TTC549 (cell line): ENCODE results near the gene TSSK6.
"Not testable (repeated sequence)": the region's sequence is repeated elsewhere in the genome, so short reads cannot be mapped to it uniquely, and the experiment has no call there.

ENCODE experiments used
- FAIRE-seq: peaks from 2 replicates; lab custom pipeline; 2012; peaks lifted over from hg19 to GRCh38; lab: Jason Lieb, UNC

The TSSK6 gene

GRCh38 chr19:19487077-19487949, 28.0 kb downstream of the TSSK6 start:
- no peak for FAIRE-seq

- FAIRE-seq: no peak
These were observed 28.8 kb downstream of the TSSK6 start for GRCh38 chr19:19486343-19487076.

- FAIRE-seq: no peak
These were observed 29.4 kb downstream of the TSSK6 start for GRCh38 chr19:19485998-19486290.

DNA sequence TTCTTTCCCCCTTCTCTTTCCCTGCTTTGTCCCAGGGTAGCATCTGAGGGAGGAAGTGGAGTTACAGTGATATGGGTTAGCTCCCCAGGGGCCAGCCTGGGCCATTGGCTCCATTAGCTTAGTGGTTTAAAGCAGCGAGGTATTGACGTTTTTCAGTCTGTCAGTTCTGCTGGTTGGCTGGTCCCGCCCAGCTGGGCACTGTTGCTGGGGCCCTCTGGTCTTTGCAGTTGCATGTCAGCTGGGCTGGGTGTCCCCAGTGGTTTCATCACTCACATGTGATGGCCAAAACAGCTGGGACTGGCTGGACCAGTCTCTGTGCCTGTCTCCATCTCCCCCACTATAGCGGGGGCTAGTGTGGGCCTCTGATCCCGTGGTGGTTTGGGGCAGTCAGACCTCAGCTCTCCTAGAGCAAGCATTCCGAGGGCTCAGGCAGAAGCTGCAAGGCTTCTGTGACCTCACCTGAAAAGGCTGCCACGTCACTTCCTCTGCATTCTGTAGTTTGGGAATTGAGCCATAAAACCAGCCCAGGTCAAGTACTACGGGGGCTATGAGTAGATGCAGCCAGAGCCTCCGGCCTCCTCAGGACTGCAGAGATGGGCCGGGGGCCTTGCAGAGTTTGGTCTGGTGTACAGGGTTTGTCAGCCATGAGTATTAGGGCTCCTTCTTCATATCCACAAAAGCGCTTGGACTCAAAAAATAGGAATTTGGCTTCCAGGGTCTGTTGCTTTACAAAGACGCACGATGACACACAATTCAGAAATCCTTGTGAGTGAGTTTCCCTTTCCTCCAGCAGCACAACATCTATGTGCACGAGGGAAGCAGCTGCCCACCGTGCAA, 30.0 kb downstream of the TSSK6 start:
- FAIRE-seq: no peak

- no peak for FAIRE-seq
These were observed 32.3 kb downstream of the TSSK6 start for GRCh38 chr19:19482809-19483596.

- FAIRE-seq: no peak
These were observed 34.7 kb downstream of the TSSK6 start for GRCh38 chr19:19480688-19481087.

DNA sequence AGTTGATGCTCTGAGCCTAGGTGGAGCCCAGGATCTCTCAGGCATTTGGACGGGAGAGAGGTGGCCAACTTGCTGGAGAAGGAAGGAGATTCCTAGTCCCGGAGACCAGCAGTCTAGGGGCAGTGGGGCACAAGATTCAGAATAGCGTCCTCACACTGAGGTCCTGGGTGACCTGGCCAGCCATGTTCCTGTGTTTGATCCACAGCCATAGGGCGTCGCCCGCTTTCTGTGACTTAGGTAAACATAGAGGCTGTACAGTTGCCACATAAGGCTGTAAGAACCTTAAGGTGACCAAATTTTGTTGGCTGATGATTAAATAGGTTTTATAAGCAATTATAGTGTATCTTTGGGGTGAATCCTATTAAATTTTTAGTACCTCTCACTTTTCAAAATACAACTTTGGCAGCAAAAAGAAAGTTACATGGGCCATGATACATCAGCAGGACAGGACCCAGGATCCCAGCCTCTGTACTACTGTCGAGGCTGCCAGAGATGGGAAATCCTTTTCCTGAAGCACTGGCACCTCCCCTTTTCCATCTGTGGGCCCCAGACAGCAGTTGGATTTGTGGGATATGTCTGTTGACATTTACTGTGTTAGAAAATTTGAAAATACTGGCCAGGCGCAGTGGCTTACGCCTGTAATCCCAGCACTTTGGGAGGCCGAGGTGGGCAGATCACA, 37.5 kb downstream of the TSSK6 start:
- no peak for FAIRE-seq

GRCh38 chr19:19475849-19476828, 39.2 kb downstream of the TSSK6 start:
- no peak for FAIRE-seq

GRCh38 chr19:19475015-19475765, 40.2 kb downstream of the TSSK6 start:
- FAIRE-seq: no peak

- not testable (repeated sequence) for FAIRE-seq
These were observed 43.2 kb downstream of the TSSK6 start for GRCh38 chr19:19472106-19472505.

DNA sequence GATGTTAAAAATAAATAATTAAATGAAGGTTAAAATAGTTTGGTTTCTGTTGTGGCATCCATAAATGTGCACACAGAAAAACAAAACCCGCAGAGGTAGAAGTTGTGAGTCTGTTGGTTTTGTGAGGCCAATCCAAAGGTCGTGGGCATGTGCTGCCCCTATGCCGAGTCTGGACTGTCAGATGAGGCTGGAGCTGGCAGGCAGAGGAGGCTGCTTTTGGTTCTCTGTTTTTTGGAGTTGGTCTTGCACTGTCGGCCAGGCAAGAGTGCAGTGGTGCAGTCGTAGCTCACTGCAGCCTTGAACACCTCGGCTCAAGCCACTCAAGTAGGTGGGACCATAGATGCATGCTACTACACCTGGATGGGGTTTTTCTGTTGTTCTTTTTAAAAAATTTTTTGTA, 43.7 kb downstream of the TSSK6 start:
- no peak for FAIRE-seq

DNA sequence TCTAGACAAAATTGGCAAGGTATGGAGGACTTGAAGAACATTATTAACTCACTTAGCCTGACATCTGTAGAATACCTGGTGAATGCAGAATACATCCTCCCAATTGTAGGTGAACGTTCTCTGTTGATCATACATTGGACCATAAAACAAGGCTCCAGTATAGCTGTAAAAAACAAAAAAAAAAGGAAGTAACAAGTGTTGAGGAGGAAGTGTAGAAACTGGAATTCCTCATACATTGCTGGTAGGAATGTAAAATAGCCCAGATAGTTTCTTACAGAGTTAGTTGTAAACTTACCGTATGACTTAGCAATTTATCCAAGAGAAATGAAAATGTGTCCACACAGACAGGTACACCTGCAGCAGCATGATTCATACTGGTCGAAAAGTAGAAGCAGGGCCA, 44.8 kb downstream of the TSSK6 start:
- no peak for FAIRE-seq

DNA sequence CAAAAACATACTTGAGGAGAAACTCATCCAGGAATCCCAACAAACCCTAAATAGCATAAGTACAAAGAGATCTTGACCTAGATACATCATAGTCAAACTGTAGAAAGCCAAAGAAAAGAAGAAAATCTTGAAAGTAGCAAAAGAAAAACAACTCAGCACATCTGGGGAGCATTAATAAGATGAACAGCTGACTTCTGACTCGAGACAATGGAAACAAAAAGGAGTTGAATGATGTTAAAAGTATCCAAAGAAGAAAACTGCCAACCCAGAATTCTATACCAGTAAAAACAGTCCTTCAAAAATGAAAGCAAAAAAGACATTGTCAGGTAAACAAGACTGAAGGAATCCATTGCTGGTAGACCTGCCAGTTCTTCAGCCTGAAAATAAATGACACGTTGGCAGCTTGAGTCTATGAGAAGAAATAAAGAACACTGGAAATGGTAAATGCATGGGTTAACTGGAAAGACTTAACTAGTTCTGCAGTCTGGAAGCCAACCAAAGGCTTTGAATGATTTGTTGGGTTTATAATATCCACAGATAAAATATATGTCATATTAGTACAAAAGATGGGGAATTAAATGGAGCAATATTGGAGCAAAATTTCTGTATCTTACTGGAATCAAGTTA, 46.8 kb downstream of the TSSK6 start:
- FAIRE-seq: no peak

- FAIRE-seq: no peak
These were observed 49.1 kb downstream of the TSSK6 start for GRCh38 chr19:19466201-19466600.

GRCh38 chr19:19465436-19466070, 49.8 kb downstream of the TSSK6 start:
- no peak for FAIRE-seq

DNA sequence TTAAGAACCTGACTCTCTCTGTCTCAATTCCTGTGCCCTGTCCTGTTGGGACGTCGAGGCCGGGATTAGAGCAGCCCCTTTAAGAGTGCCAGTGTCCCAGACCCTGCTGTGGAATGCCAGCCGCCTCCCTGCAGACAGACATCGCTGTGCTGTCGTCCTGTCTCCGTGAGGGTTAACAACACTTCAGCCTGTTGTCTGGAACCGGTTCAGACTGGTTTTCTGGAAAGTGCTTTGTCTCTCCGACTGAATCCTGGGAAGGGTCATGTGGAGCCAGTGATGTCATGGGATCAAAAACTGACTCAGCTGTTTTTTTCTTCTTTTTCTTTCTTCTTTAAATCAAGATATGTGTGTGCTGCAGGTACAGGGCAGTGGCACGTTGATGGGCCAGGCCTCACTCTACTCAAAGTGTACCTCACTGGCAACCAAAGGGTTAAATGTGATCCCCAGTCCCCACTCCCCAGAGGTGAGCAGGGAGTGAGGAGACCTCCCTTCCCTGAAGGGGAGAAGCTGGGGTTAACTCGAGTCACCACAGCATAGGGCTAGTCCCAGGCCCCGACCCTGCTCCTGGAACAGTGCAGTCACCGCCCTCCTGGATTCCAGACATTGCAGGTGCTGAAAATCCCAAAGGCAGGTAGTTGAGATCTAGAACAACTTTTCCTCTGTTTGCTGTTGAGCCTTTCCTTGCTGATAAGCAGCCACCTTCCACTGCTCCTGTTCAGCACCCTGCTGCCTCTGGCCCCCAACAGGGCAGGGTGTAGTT, 50.8 kb downstream of the TSSK6 start:
- FAIRE-seq: no peak
